Measurements from ENCODE around the gene C4orf50. TPM values are rescaled to one million over a fixed set of nuclear protein-coding genes. Genes with fewer than 3 reads are reported as not detected.

The C4orf50 gene
- polyA plus RNA-seq, 1 donor from 2014 or later = 1.6 TPM

DNA sequence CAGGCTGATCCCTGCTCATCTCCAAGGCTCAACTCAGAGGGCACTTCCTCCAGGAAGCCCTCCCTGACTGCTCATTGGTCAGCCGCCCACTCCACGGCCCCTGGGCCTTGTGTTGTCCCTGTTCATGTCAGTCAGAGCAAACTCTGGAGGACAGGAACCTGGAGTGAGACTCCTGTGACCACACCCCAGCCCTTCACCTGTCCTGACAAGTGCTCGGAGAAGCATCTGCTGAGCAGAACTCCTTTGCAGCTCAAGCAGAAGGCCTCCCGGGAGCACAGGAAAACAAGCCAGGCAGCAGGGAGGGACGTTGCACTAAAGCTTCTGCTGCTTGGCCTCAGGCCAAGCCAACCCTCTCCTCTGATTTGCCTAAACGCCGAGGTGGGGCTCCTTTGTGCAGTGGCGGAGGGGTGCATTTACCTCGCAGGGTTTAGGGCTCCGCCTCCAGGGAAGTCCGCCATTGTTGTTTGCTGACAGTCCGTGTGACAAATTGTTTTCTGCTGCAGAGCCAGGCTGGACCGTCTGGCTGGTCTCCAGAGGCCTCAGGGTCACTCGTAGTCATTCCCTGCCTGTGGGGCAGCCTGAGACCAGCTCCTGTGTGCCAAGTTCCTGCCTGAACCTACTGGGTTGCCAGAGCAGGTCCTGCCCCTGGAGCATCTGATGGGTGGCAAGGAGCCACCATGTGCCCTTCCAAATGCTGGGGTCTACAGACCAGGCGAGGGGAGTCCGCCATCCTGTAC is 61.8 kb downstream of the C4orf50 start:
- no peaks in the 10 kb centered on the region for H4K20me1 ChIP-seq (ENCODE audit: insufficient read depth)
- H3K4me2 ChIP-seq (ENCODE audit: low read length) = no peak overlapping the region
- no peaks in the 10 kb centered on the region for H3F3A ChIP-seq (ENCODE audit: insufficient read depth, low read length, poor library complexity, severe bottlenecking)
- H3K36me3 ChIP-seq (ENCODE audit: insufficient read depth, low read length) = no peaks in the 10 kb centered on the region
- H3K79me2 ChIP-seq (replicated peaks; ENCODE audit: insufficient read depth, low read length) = no peaks in the 10 kb centered on the region
- H3K9ac ChIP-seq (ENCODE audit: low read length) = no peak overlapping the region
- no peaks in the 10 kb centered on the region for H3K27me3 ChIP-seq (ENCODE audit: insufficient read depth, low read depth, low read length)
- H3K9me3 ChIP-seq (ENCODE audit: low read length) = no peaks in the 10 kb centered on the region
- no peaks in the 10 kb centered on the region for H3K9me2 ChIP-seq (ENCODE audit: insufficient read depth, low read length)
- no peak overlapping the region for H3K27ac ChIP-seq (ENCODE audit: low read length)
- no peak overlapping the region for H3K4me3 ChIP-seq (ENCODE audit: low read length)
- TF ChIP-seq SMC3 (conservative IDR thresholded peaks at IDR 0.05; ENCODE audit: poor library complexity) = no peak
- TF ChIP-seq EP300 (conservative IDR thresholded peaks at IDR 0.05; ENCODE audit: poor library complexity, severe bottlenecking) = no peak
- no peak for TF ChIP-seq TAF1 (IDR thresholded peaks at IDR 0.05; ENCODE audit: low read depth)
- TF ChIP-seq MXI1 (conservative IDR thresholded peaks at IDR 0.05; ENCODE audit: poor library complexity, severe bottlenecking) = no peak
- TF ChIP-seq, protein P1, sequence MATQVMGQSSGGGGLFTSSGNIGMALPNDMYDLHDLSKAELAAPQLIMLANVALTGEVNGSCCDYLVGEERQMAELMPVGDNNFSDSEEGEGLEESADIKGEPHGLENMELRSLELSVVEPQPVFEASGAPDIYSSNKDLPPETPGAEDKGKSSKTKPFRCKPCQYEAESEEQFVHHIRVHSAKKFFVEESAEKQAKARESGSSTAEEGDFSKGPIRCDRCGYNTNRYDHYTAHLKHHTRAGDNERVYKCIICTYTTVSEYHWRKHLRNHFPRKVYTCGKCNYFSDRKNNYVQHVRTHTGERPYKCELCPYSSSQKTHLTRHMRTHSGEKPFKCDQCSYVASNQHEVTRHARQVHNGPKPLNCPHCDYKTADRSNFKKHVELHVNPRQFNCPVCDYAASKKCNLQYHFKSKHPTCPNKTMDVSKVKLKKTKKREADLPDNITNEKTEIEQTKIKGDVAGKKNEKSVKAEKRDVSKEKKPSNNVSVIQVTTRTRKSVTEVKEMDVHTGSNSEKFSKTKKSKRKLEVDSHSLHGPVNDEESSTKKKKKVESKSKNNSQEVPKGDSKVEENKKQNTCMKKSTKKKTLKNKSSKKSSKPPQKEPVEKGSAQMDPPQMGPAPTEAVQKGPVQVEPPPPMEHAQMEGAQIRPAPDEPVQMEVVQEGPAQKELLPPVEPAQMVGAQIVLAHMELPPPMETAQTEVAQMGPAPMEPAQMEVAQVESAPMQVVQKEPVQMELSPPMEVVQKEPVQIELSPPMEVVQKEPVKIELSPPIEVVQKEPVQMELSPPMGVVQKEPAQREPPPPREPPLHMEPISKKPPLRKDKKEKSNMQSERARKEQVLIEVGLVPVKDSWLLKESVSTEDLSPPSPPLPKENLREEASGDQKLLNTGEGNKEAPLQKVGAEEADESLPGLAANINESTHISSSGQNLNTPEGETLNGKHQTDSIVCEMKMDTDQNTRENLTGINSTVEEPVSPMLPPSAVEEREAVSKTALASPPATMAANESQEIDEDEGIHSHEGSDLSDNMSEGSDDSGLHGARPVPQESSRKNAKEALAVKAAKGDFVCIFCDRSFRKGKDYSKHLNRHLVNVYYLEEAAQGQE (IDR thresholded peaks at IDR 0.05; ENCODE audit: borderline replicate concordance) = no peak
- no peak for TF ChIP-seq RAD21 (conservative IDR thresholded peaks at IDR 0.05)
- no peak for TF ChIP-seq EZH2 (IDR thresholded peaks at IDR 0.05; ENCODE audit: borderline replicate concordance, insufficient read depth, low read length, poor library complexity, severe bottlenecking)
- no peak for TF ChIP-seq POLR2AphosphoS5 (IDR thresholded peaks at IDR 0.05)
- TF ChIP-seq, protein P2, sequence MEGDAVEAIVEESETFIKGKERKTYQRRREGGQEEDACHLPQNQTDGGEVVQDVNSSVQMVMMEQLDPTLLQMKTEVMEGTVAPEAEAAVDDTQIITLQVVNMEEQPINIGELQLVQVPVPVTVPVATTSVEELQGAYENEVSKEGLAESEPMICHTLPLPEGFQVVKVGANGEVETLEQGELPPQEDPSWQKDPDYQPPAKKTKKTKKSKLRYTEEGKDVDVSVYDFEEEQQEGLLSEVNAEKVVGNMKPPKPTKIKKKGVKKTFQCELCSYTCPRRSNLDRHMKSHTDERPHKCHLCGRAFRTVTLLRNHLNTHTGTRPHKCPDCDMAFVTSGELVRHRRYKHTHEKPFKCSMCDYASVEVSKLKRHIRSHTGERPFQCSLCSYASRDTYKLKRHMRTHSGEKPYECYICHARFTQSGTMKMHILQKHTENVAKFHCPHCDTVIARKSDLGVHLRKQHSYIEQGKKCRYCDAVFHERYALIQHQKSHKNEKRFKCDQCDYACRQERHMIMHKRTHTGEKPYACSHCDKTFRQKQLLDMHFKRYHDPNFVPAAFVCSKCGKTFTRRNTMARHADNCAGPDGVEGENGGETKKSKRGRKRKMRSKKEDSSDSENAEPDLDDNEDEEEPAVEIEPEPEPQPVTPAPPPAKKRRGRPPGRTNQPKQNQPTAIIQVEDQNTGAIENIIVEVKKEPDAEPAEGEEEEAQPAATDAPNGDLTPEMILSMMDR (IDR thresholded peaks at IDR 0.05; ENCODE audit: poor library complexity, severe bottlenecking) = no peak
- H2AFZ ChIP-seq (ENCODE audit: low read depth, low read length) = no peak overlapping the region

DNA sequence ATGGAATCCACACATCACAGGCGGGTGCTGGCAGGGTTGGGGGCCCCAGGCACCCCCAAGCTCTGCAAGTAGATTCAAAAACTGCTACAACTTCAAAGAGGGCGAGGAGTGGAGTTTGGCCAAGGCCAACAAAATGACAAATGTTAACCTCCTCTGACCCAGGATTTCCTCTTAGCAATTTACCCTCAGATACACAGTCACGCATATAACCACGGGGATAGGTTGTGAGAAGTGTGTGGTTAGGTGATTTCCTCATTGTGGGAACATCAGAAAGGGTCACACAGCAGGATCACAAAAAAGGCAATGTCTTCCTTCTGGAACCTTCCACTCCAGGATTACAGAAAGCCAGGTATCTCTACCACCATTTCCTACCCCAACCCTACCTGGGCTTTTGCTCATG is 62.4 kb downstream of the C4orf50 start:
- TF ChIP-seq MXI1 (conservative IDR thresholded peaks at IDR 0.05; ENCODE audit: poor library complexity, severe bottlenecking) (no peak), EP300 (conservative IDR thresholded peaks at IDR 0.05; ENCODE audit: poor library complexity, severe bottlenecking) (no peak), TAF1 (IDR thresholded peaks at IDR 0.05; ENCODE audit: low read depth) (no peak), SMC3 (conservative IDR thresholded peaks at IDR 0.05; ENCODE audit: poor library complexity) (no peak), EZH2 (IDR thresholded peaks at IDR 0.05; ENCODE audit: borderline replicate concordance, insufficient read depth, low read length, poor library complexity, severe bottlenecking) (no peak), RAD21 (conservative IDR thresholded peaks at IDR 0.05) (no peak), POLR2AphosphoS5 (IDR thresholded peaks at IDR 0.05) (no peak)
- TF ChIP-seq, protein P2 (IDR thresholded peaks at IDR 0.05; ENCODE audit: poor library complexity, severe bottlenecking) = no peak
- TF ChIP-seq, protein P1 (IDR thresholded peaks at IDR 0.05; ENCODE audit: borderline replicate concordance) = no peak
- Histone ChIP-seq H2AFZ (ENCODE audit: low read depth, low read length) (no peak overlapping the region), H3K27ac (ENCODE audit: low read length) (no peak overlapping the region), H3K36me3 (ENCODE audit: insufficient read depth, low read length) (no peaks in the 10 kb centered on the region), H4K20me1 (ENCODE audit: insufficient read depth) (no peaks in the 10 kb centered on the region), H3K9me3 (ENCODE audit: low read length) (no peaks in the 10 kb centered on the region), H3K9ac (ENCODE audit: low read length) (no peak overlapping the region), H3K4me3 (ENCODE audit: low read length) (no peak overlapping the region), H3K79me2 (replicated peaks; ENCODE audit: insufficient read depth, low read length) (no peaks in the 10 kb centered on the region), H3F3A (ENCODE audit: insufficient read depth, low read length, poor library complexity, severe bottlenecking) (no peaks in the 10 kb centered on the region), H3K9me2 (ENCODE audit: insufficient read depth, low read length) (no peaks in the 10 kb centered on the region), H3K4me2 (ENCODE audit: low read length) (no peak overlapping the region), H3K27me3 (ENCODE audit: insufficient read depth, low read depth, low read length) (no peaks in the 10 kb centered on the region)
